HFF-Myc (cell line): ENCODE measurements around the gene CEBPA.
"Not testable (repeated sequence)": the region's sequence is repeated elsewhere in the genome, so short reads cannot be mapped to it uniquely, and the experiment has no call there.

Experiments used
- DNase-seq: peaks from one replicate; pipeline ENCODE4 v3.0.0-alpha.2; 2011; ENCODE audit warnings: low read depth; ENCODE audit errors: extremely low read depth
- H3K4me3 ChIP-seq: replicated peaks from 2 replicates; pipeline ENCODE4 v1.5.1; 2011; ENCODE audit warnings: low read depth, mild to moderate bottlenecking, control low read depth, low read length
- CTCF ChIP-seq: IDR thresholded peaks from 2 replicates; pipeline ENCODE4 v1.5.1; 2012; ENCODE audit warnings: mild to moderate bottlenecking, low read depth, low read length, control low read depth; ENCODE audit errors: missing control alignments

CEBPA gene

GRCh38 chr19:33325920-33326319 lies 23.6 kb upstream of the CEBPA start:
- TF ChIP-seq CTCF: no peak
- no peak for DNase-seq
- no peak overlapping the region for H3K4me3 ChIP-seq

- H3K4me3 ChIP-seq: no peak overlapping the region
- no peak for DNase-seq
- TF ChIP-seq CTCF: no peak
These were observed 22.3 kb upstream of the CEBPA start for GRCh38 chr19:33324628-33325027.

- no peak overlapping the region for H3K4me3 ChIP-seq
- DNase-seq: no peak
- no peak for TF ChIP-seq CTCF
These were observed 20.9 kb upstream of the CEBPA start for GRCh38 chr19:33323093-33323820.

- TF ChIP-seq CTCF: no peak
- no peak overlapping the region for H3K4me3 ChIP-seq
- no peak for DNase-seq
These were observed 18.3 kb upstream of the CEBPA start for GRCh38 chr19:33320636-33321035.

GRCh38 chr19:33317991-33318390 lies 15.7 kb upstream of the CEBPA start:
- not testable (repeated sequence) for H3K4me3 ChIP-seq, DNase-seq

GRCh38 chr19:33317517-33317916 lies 15.2 kb upstream of the CEBPA start:
- DNase-seq: no peak
- TF ChIP-seq CTCF: no peak
- H3K4me3 ChIP-seq: no peak overlapping the region

GRCh38 chr19:33316541-33317264 lies 14.4 kb upstream of the CEBPA start:
- TF ChIP-seq CTCF: no peak
- no peak for DNase-seq

GRCh38 chr19:33312808-33313207 lies 10.5 kb upstream of the CEBPA start:
- not testable (repeated sequence) for DNase-seq

More at GRCh38 chr19:33316541-33317264, 14.4 kb upstream of the CEBPA start:
- H3K4me3 ChIP-seq: no peak overlapping the region

More at GRCh38 chr19:33312808-33313207, 10.5 kb upstream of the CEBPA start:
- not testable (repeated sequence) for H3K4me3 ChIP-seq
